IMR-90 (cell line): ENCODE results near the gene PTPRN2. TPM values are rescaled to one million over a fixed set of nuclear protein-coding genes. Genes with fewer than 3 reads are reported as not detected.

ENCODE experiments used
- ATAC-seq: fragments of 200-7000 bp; cut with Tn5 transposase; 2 replicates; pipeline ENCODE4 v1.9.1; 2020; ENCODE audit warnings: low read depth, mild to moderate bottlenecking, moderate library complexity
- BruUV-seq: library from RNA; stranded (reverse); fragments of 400-500 nt; replicated peaks from 2 replicates; lab custom pipeline; 2021; lab: Mats Ljungman, UMichigan
- CTCF ChIA-PET: fragments of 300-600 bp; formaldehyde crosslinking; extraction: SDS; loops from one replicate; lab custom pipeline; 2021; ENCODE audit warnings: antibody characterized with exemption; lab: Yijun Ruan, JAX
- POLR2A ChIA-PET: fragments of 300-600 bp; sonication (Branson Sonifier 250); formaldehyde crosslinking; loops from one replicate; lab custom pipeline; 2022; ENCODE audit warnings: antibody characterized with exemption; ENCODE audit not compliant: unreplicated experiment; lab: Charles Lee
- DNase-seq: peaks from one replicate; pipeline ENCODE4 v3.0.0; 2013
- H2AFZ ChIP-seq: replicated peaks from 2 replicates; pipeline ENCODE3; 2013; ENCODE audit warnings: low read length, mild to moderate bottlenecking; ENCODE audit not compliant: poor library complexity
- H2AK5ac ChIP-seq: 2 replicates; pipeline ENCODE4 v1.6.1; 2013; ENCODE audit warnings: low read depth, low read length, inconsistent platforms
- H2AK9ac ChIP-seq: replicated peaks from 2 replicates; pipeline ENCODE3; 2013; ENCODE audit warnings: mild to moderate bottlenecking, low read depth, low read length, moderate library complexity; ENCODE audit not compliant: poor library complexity
- H2BK120ac ChIP-seq: 2 replicates; pipeline ENCODE4 v1.6.1; 2013; ENCODE audit warnings: low read depth, low read length, inconsistent platforms
- H2BK15ac ChIP-seq: 3 replicates; pipeline ENCODE4 v1.6.1; 2013; ENCODE audit warnings: low read depth, low read length, inconsistent platforms
- H2BK20ac ChIP-seq: 2 replicates; pipeline ENCODE4 v1.6.1; 2013; ENCODE audit warnings: low read depth, mild to moderate bottlenecking, inconsistent platforms, low read length, moderate library complexity
- H2BK5ac ChIP-seq: 2 replicates; pipeline ENCODE4 v1.6.1; 2013; ENCODE audit warnings: mild to moderate bottlenecking, low read depth, low read length, inconsistent platforms; ENCODE audit not compliant: poor library complexity, severe bottlenecking
- H3K14ac ChIP-seq: replicated peaks from 2 replicates; pipeline ENCODE4 v1.6.1; 2013; ENCODE audit warnings: low read depth, low read length, inconsistent platforms
- H3K18ac ChIP-seq: 2 replicates; pipeline ENCODE4 v1.6.1; 2013; ENCODE audit warnings: low read depth, low read length, control low read depth
- H3K23ac ChIP-seq: 2 replicates; pipeline ENCODE4 v1.6.1; 2013; ENCODE audit warnings: low read depth, low read length, inconsistent platforms
- H3K27ac ChIP-seq: 2 replicates; pipeline ENCODE4 v1.5.1; 2013; ENCODE audit warnings: mild to moderate bottlenecking, control low read depth, low read length; ENCODE audit not compliant: insufficient read depth
- H3K27me3 ChIP-seq: 2 replicates; pipeline ENCODE4 v1.6.1; 2013; ENCODE audit warnings: low read length; ENCODE audit not compliant: control insufficient read depth, insufficient read depth
- H3K36me3 ChIP-seq: 2 replicates; pipeline ENCODE4 v1.6.1; 2013; ENCODE audit warnings: low read length, mixed read lengths; ENCODE audit not compliant: control insufficient read depth, insufficient read depth
- H3K4ac ChIP-seq: 2 replicates; pipeline ENCODE4 v1.6.1; 2013; ENCODE audit warnings: low read depth, low read length, inconsistent platforms
- H3K4me1 ChIP-seq: 2 replicates; pipeline ENCODE4 v1.6.1; 2013; ENCODE audit warnings: low read length, mixed read lengths; ENCODE audit not compliant: control insufficient read depth, insufficient read depth
- H3K4me2 ChIP-seq: 2 replicates; pipeline ENCODE4 v1.6.1; 2013; ENCODE audit warnings: low read depth, mild to moderate bottlenecking, control low read depth, low read length, moderate library complexity
- H3K4me3 ChIP-seq: 2 replicates; pipeline ENCODE4 v1.5.1; 2013; ENCODE audit warnings: low read depth, mild to moderate bottlenecking, control low read depth, low read length, moderate library complexity; ENCODE audit not compliant: insufficient read depth
- H3K56ac ChIP-seq: 2 replicates; pipeline ENCODE4 v1.6.1; 2013; ENCODE audit warnings: low read length, inconsistent platforms; ENCODE audit not compliant: insufficient read depth; ENCODE audit errors: extremely low read depth
- H3K79me1 ChIP-seq, 2 experiments: 2 replicates each; pipeline ENCODE4 v1.6.1; 2013; ENCODE audit warnings: low read length in 2 of 2, inconsistent platforms in 1 of 2, low read depth in 1 of 2
- H3K9ac ChIP-seq: 2 replicates; pipeline ENCODE4 v1.6.1; 2013; ENCODE audit warnings: low read depth, low read length, control low read depth
- H3K9me1 ChIP-seq: 2 replicates; pipeline ENCODE4 v1.6.1; 2013; ENCODE audit warnings: low read length, inconsistent platforms; ENCODE audit not compliant: insufficient read depth
- H3K9me3 ChIP-seq: 2 replicates; pipeline ENCODE4 v1.6.1; 2013; ENCODE audit warnings: low read length; ENCODE audit not compliant: control insufficient read depth, insufficient read depth
- H4K20me1 ChIP-seq: 2 replicates; pipeline ENCODE4 v1.6.1; 2013; ENCODE audit warnings: low read length, inconsistent platforms; ENCODE audit not compliant: insufficient read depth
- H4K5ac ChIP-seq: 2 replicates; pipeline ENCODE4 v1.6.1; 2013; ENCODE audit warnings: mild to moderate bottlenecking, low read depth, low read length, control low read depth
- H4K8ac ChIP-seq, 2 experiments: 2 replicates each; pipeline ENCODE4 v1.6.1; 2013; ENCODE audit warnings: low read depth in 2 of 2, low read length in 2 of 2, control low read depth in 1 of 2, inconsistent platforms in 1 of 2
- H4K91ac ChIP-seq: 2 replicates; pipeline ENCODE4 v1.6.1; 2013; ENCODE audit warnings: low read depth, low read length, inconsistent platforms; ENCODE audit not compliant: insufficient read depth
- BHLHE40 ChIP-seq: fragments of 150-350 bp; IDR thresholded peaks from 2 replicates; pipeline ENCODE4 v1.6.1; 2016; ENCODE audit warnings: mild to moderate bottlenecking, low read depth, low read length
- CHD1 ChIP-seq: IDR thresholded peaks from 2 replicates; pipeline ENCODE4 v1.6.1; 2012; ENCODE audit warnings: low read depth, low read length, improper control_type of control experiment
- MAFK ChIP-seq: IDR thresholded peaks from 2 replicates; pipeline ENCODE4 v1.6.1; 2012; ENCODE audit warnings: low read depth, low read length, improper control_type of control experiment
- POLR2A ChIP-seq: IDR thresholded peaks from 2 replicates; pipeline ENCODE4 v1.6.1; 2012; ENCODE audit warnings: mild to moderate bottlenecking, low read depth, low read length
- RAD21 ChIP-seq: IDR thresholded peaks from 2 replicates; pipeline ENCODE4 v1.6.1; 2012; ENCODE audit warnings: low read length, improper control_type of control experiment
- RCOR1 ChIP-seq: IDR thresholded peaks from 2 replicates; pipeline ENCODE4 v1.6.1; 2012; ENCODE audit warnings: mild to moderate bottlenecking, low read length, improper control_type of control experiment; ENCODE audit not compliant: insufficient replicate concordance
- RFX5 ChIP-seq: IDR thresholded peaks from 2 replicates; pipeline ENCODE4 v1.8.0; 2012; ENCODE audit warnings: low read depth, mild to moderate bottlenecking, low read length, moderate library complexity
- USF2 ChIP-seq: fragments of 150-350 bp; IDR thresholded peaks from 2 replicates; pipeline ENCODE4 v1.6.1; 2017; ENCODE audit warnings: mild to moderate bottlenecking, antibody characterized with exemption, low read length, low read depth
- WGBS, 2 experiments: methylation state at CpG; one replicate each; pipeline versions ENCODE4 v1.1.5 to v1.1.7; 2013; ENCODE audit warnings: missing lambda C conversion rate in 2 of 2; ENCODE audit not compliant: insufficient read length in 1 of 2; ENCODE audit errors: extremely low coverage in 2 of 2; 5-methylcytosine and 5-hydroxymethylcytosine counted together
- dilution Hi-C: fragments of 300-500 bp; cut with HindIII; formaldehyde crosslinking; loops from one replicate; pipeline ENCODE4 v1.14.3; 2018; ENCODE audit warnings: low sequenced_read_pairs; ENCODE audit not compliant: unreplicated experiment
- in situ Hi-C: fragments of 300-500 bp; cut with MboI; formaldehyde crosslinking; loops from 3 replicates; pipeline ENCODE4 v1.14.3; 2019; ENCODE audit warnings: low sequenced_read_pairs, inconsistent platforms, mixed read lengths
- intact Hi-C: fragments of 100-400 bp; cut with micrococcal nuclease; formaldehyde crosslinking; loops from 2 replicates; pipeline ENCODE4 v1.10.0; 2022
- polyA plus RNA-seq, 3 experiments: library from polyadenylated mRNA; depleted of rRNA; stranded (reverse); fragments of >200 nt; gene quantifications; 2 replicates each; pipeline ENCODE4 v1.2.3, GENCODE V29; 2012; ENCODE audit warnings: low replicate concordance in 1 of 3
- total RNA-seq: library from RNA; depleted of rRNA; stranded (reverse); fragments of >200 nt; gene quantifications from 2 replicates; pipeline ENCODE4 v1.2.3, GENCODE V29; 2012

Gene PTPRN2
- total and polyA plus RNA-seq, 2 of the 4 experiments (the other 2 are of a cell fraction): 0.03 TPM; not detected in 1

DNA sequence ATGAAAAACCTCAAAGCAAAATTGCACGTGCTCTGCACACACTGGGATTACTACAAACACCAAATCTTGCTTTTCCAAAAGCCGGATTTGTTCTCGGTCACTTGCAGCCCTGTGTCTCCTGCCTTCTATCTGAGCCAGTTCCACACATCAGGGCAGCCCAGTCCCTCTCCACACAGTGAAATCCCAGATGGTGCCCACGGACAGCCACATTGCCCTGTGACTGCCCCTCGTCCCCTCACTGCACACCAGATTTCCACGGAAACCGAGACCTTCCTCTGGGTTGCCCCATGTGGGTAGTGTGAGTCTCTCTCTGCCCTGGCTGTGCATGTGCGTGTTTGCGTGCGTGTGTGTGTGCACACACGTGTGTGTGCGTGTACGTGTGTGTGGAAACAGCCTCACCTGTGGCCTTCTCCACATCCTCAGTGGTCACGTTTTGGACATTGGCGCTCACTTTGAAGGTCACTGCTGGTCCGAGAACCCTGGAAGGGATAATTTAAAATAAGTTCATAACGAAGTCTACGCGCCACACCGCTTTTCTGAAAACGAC lies 506.7 kb downstream of the PTPRN2 start:
- Histone ChIP-seq H2BK20ac (no peak overlapping the region), H2AK5ac (no peak overlapping the region), H3K9ac (no peak overlapping the region), H4K8ac (no peak overlapping the region), H3K23ac (no peak overlapping the region), H4K5ac (no peak overlapping the region), H3K4me3 (no peak overlapping the region), H4K20me1 (no peaks in the 10 kb centered on the region), H3K4me2 (no peak overlapping the region), H2BK120ac (no peak overlapping the region), H3K79me1 (no peaks in the 10 kb centered on the region), H4K91ac (no peak overlapping the region), H3K4me1 (no peaks in the 10 kb centered on the region), H3K27me3 (no peaks in the 10 kb centered on the region), H3K27ac (no peak overlapping the region), H3K36me3 (no peaks in the 10 kb centered on the region), H2BK5ac (no peak overlapping the region), H3K4ac (no peak overlapping the region), H2BK15ac (no peak overlapping the region), H2AFZ (no peak overlapping the region), H3K9me1 (no peaks in the 10 kb centered on the region), H3K18ac (no peak overlapping the region), H3K56ac (no peak overlapping the region), H2AK9ac (no peak overlapping the region), H3K9me3 (peaks cover 56% of the 10 kb centered on the region), H3K14ac (no peak overlapping the region)
- ATAC-seq (no peak), DNase-seq (no peak)
- TF ChIP-seq BHLHE40 (no peak), CHD1 (no peak), POLR2A (no peak), MAFK (no peak), RAD21 (no peak), RCOR1 (no peak), RFX5 (no peak), USF2 (no peak)
- WGBS, 2 experiments: 76% methylated on average over 8 of the region's 21 CpGs; no CpG with 5 or more reads in 1 of the 2 experiments
- no TSS peak for BruUV-seq
- dilution Hi-C loops: no loop called here
- CTCF ChIA-PET: no interaction called here
- in situ Hi-C loops: no loop called here
- POLR2A ChIA-PET: no interaction called here
- intact Hi-C loops: no loop called here
